HepG2 (cell line): Measurements from ENCODE around the gene GJB1. TPM values are rescaled to one million over a fixed set of nuclear protein-coding genes. Genes with fewer than 3 reads are reported as not detected.

ENCODE experiments used
- FOSL2 ChIP-seq: sonication (generic); formaldehyde crosslinking; IDR thresholded peaks from 2 replicates; pipeline ENCODE4 v1.4.0; 2020; ENCODE audit warnings: missing genetic modification reagents
- HMG20B ChIP-seq: conservative IDR thresholded peaks from 2 replicates; pipeline ENCODE4 v1.6.1; 2016; ENCODE audit warnings: missing genetic modification reagents, missing compliant biosample characterization
- HNF4A ChIP-seq: sonication (generic); formaldehyde crosslinking; IDR thresholded peaks from 2 replicates; pipeline ENCODE4 v1.4.0; 2020; ENCODE audit warnings: missing genetic modification reagents
- MIER2 ChIP-seq: IDR thresholded peaks from 2 replicates; pipeline ENCODE4 v1.6.1; 2016; ENCODE audit warnings: missing biosample characterization, missing genetic modification reagents
- POLR2A ChIP-seq, 2 experiments: IDR thresholded peaks; 2 replicates each; pipeline ENCODE4 v1.6.1; 2011; ENCODE audit warnings: low read depth in 2 of 2, low read length in 2 of 2, mild to moderate bottlenecking in 1 of 2, moderate library complexity in 1 of 2; ENCODE audit not compliant: insufficient read depth in 1 of 2
- ZNF235 ChIP-seq: sonication (generic); formaldehyde crosslinking; IDR thresholded peaks from 2 replicates; pipeline ENCODE4 v1.8.1; 2023; ENCODE audit warnings: mild to moderate bottlenecking, missing genetic modification reagents, borderline replicate concordance
- ZNF646 ChIP-seq: sonication (generic); formaldehyde crosslinking; IDR thresholded peaks from 2 replicates; pipeline ENCODE4 v1.9.0; 2021; ENCODE audit warnings: mild to moderate bottlenecking, missing genetic modification reagents
- polyA plus RNA-seq, 8 experiments: library from polyadenylated mRNA; depleted of rRNA in 3 of 8; stranded (reverse) in 7 of 8; unstranded in 1 of 8; fragments of >200 nt; fragmentation: Illumina TruSeq in 4 of 8; extraction: Trizol in 4 of 8; gene quantifications; 2 replicates each; pipeline versions ENCODE4 v1.2.1 to v1.2.3, GENCODE V29; 2011 to 2016; ENCODE audit warnings: low read depth in 4 of 8, missing spikeins in 1 of 8, mixed read lengths in 1 of 8; ENCODE audit not compliant: insufficient read depth in 1 of 8
- total RNA-seq, 5 experiments: library from RNA; depleted of rRNA; stranded (reverse); fragments of >200 nt; fragmentation: Illumina TruSeq; extraction: Trizol; gene quantifications; 2 replicates each; pipeline ENCODE4 v1.2.3, GENCODE V29; 2016; ENCODE audit warnings: low read depth in 1 of 5

Gene GJB1
- total and polyA plus RNA-seq, 2 of the 13 experiments (the other 11 are each of a cell fraction or from before 2014, with no cell fraction given), result 111 to 161 TPM

GRCh38 chrX:71227370-71228062 lies 4.5 kb downstream of the GJB1 start (continued):
- TF ChIP-seq ZNF235 (CRISPR knock-in tag) (no peak), POLR2A (IDR thresholded peaks at IDR 0.05; ENCODE audit: insufficient read depth in 1 of 2, low read depth in 2 of 2, low read length in 2 of 2) (peak; percentile 58 to 64; a peak in 3 of 4 replicates), ZNF646 (no peak), HMG20B (no peak), FOSL2 (CRISPR knock-in tag) (no peak), MIER2 (no peak), HNF4A (CRISPR knock-in tag) (no peak)
